HepG2 (cell line): ENCODE results near the gene MAGT1. TPM values are rescaled to one million over a fixed set of nuclear protein-coding genes. Genes with fewer than 3 reads are reported as not detected.

Experiments
- CBX2 ChIP-seq, 2 experiments: fragments of 200-600 bp in 1 of 2; sonication (generic); formaldehyde crosslinking in 1 of 2; IDR thresholded peaks; 2 replicates each; pipeline versions ENCODE4 v1.7.0 to v1.8.1; 2018 to 2022; ENCODE audit warnings: low read depth in 2 of 2, low read length in 1 of 2, mild to moderate bottlenecking in 1 of 2, missing genetic modification reagents in 1 of 2
- CBX5 ChIP-seq: sonication (generic); formaldehyde crosslinking; IDR thresholded peaks from 2 replicates; pipeline ENCODE4 v1.4.0; 2020; ENCODE audit warnings: missing genetic modification reagents, borderline replicate concordance
- CHD2 ChIP-seq: IDR thresholded peaks from 2 replicates; pipeline ENCODE4 v1.6.1; 2011; ENCODE audit warnings: low read depth, low read length, improper control_type of control experiment
- CREM ChIP-seq, 2 experiments: sonication (generic) in 1 of 2; formaldehyde crosslinking in 1 of 2; IDR thresholded peaks; 2 replicates each; pipeline versions ENCODE4 v1.4.0 to v1.6.1; 2016 to 2020; ENCODE audit warnings: antibody characterized with exemption in 1 of 2, mild to moderate bottlenecking in 1 of 2, missing genetic modification reagents in 1 of 2
- ELF3 ChIP-seq: IDR thresholded peaks from 2 replicates; pipeline ENCODE4 v1.6.1; 2016; ENCODE audit warnings: missing genetic modification reagents, missing compliant biosample characterization
- HIVEP1 ChIP-seq: sonication (generic); formaldehyde crosslinking; IDR thresholded peaks from 2 replicates; pipeline ENCODE4 v1.4.0; 2020; ENCODE audit warnings: mild to moderate bottlenecking, missing genetic modification reagents
- HNRNPLL ChIP-seq: fragments of 200-400 bp; formaldehyde crosslinking; IDR thresholded peaks from 2 replicates; pipeline ENCODE4 v1.6.1; 2017; ENCODE audit warnings: mild to moderate bottlenecking, low read depth, low read length; ENCODE audit not compliant: poor library complexity, severe bottlenecking
- IRX3 ChIP-seq: sonication (generic); formaldehyde crosslinking; IDR thresholded peaks from 2 replicates; pipeline ENCODE4 v1.8.1; 2023; ENCODE audit warnings: mild to moderate bottlenecking, low read depth, missing genetic modification reagents, borderline replicate concordance
- KDM2A ChIP-seq: sonication (generic); formaldehyde crosslinking; IDR thresholded peaks from 2 replicates; pipeline ENCODE4 v1.4.0; 2020; ENCODE audit warnings: low read depth, missing genetic modification reagents, borderline replicate concordance
- KLF13 ChIP-seq: sonication (generic); formaldehyde crosslinking; IDR thresholded peaks from 2 replicates; pipeline ENCODE4 v1.4.0; 2020; ENCODE audit warnings: mild to moderate bottlenecking, missing genetic modification reagents
- KLF6 ChIP-seq: IDR thresholded peaks from 2 replicates; pipeline ENCODE4 v1.8.0; 2016; ENCODE audit warnings: missing biosample characterization, missing genetic modification reagents
- MBD4 ChIP-seq: IDR thresholded peaks from 2 replicates; pipeline ENCODE4 v1.6.1; 2012; ENCODE audit warnings: low read length, inconsistent platforms, borderline replicate concordance
- PCBP1 ChIP-seq: fragments of 200-400 bp; formaldehyde crosslinking; IDR thresholded peaks from 2 replicates; pipeline ENCODE4 v1.6.1; 2017; ENCODE audit warnings: mild to moderate bottlenecking, low read depth, low read length, borderline replicate concordance
- PHF20 ChIP-seq: sonication (generic); formaldehyde crosslinking; IDR thresholded peaks from 2 replicates; pipeline ENCODE4 v1.5.0; 2020; ENCODE audit warnings: mild to moderate bottlenecking, missing genetic modification reagents
- POLR2AphosphoS5 ChIP-seq: IDR thresholded peaks from 2 replicates; pipeline ENCODE4 v1.6.1; 2012; ENCODE audit warnings: low read depth, low read length
- RBM22 ChIP-seq: fragments of 200-400 bp; formaldehyde crosslinking; optimal IDR thresholded peaks from 2 replicates; pipeline ENCODE3; 2017; ENCODE audit warnings: mild to moderate bottlenecking, low read length, moderate library complexity
- TAF1 ChIP-seq: sonication (generic); formaldehyde crosslinking; IDR thresholded peaks from 2 replicates; pipeline ENCODE4 v1.4.0; 2020; ENCODE audit warnings: missing genetic modification reagents
- THAP11 ChIP-seq: IDR thresholded peaks from 2 replicates; pipeline ENCODE4 v1.6.1; 2016; ENCODE audit warnings: missing biosample characterization, missing genetic modification reagents
- ZBTB3 ChIP-seq: sonication (generic); formaldehyde crosslinking; IDR thresholded peaks from 2 replicates; pipeline ENCODE4 v1.4.0; 2020; ENCODE audit warnings: low read depth, mild to moderate bottlenecking, moderate library complexity, missing genetic modification reagents, borderline replicate concordance
- ZFX ChIP-seq: sonication (generic); formaldehyde crosslinking; IDR thresholded peaks from 2 replicates; pipeline ENCODE4 v1.4.0; 2020; ENCODE audit warnings: mild to moderate bottlenecking, low read depth, missing genetic modification reagents, moderate library complexity
- ZNF326 ChIP-seq: sonication (generic); formaldehyde crosslinking; IDR thresholded peaks from 2 replicates; pipeline ENCODE4 v1.4.0; 2020; ENCODE audit warnings: missing genetic modification reagents, borderline replicate concordance
- ZNF431 ChIP-seq: sonication (generic); formaldehyde crosslinking; IDR thresholded peaks from 2 replicates; pipeline ENCODE4 v1.9.0; 2022; ENCODE audit warnings: missing genetic modification reagents, low read depth, mild to moderate bottlenecking, borderline replicate concordance
- ZNF496 ChIP-seq: sonication (generic); formaldehyde crosslinking; IDR thresholded peaks from 2 replicates; pipeline ENCODE4 v1.8.1; 2023; ENCODE audit warnings: mild to moderate bottlenecking, moderate library complexity, missing genetic modification reagents; ENCODE audit not compliant: insufficient replicate concordance
- ZNF737 ChIP-seq: sonication (generic); formaldehyde crosslinking; IDR thresholded peaks from 2 replicates; pipeline ENCODE4 v1.5.0; 2020; ENCODE audit warnings: missing genetic modification reagents, mild to moderate bottlenecking, borderline replicate concordance
- polyA plus RNA-seq, 8 experiments: library from polyadenylated mRNA; depleted of rRNA in 3 of 8; stranded (reverse) in 7 of 8; unstranded in 1 of 8; fragments of >200 nt; fragmentation: Illumina TruSeq in 4 of 8; extraction: Trizol in 4 of 8; gene quantifications; 2 replicates each; pipeline versions ENCODE4 v1.2.1 to v1.2.3, GENCODE V29; 2011 to 2016; ENCODE audit warnings: low read depth in 4 of 8, missing spikeins in 1 of 8, mixed read lengths in 1 of 8; ENCODE audit not compliant: insufficient read depth in 1 of 8
- total RNA-seq, 5 experiments: library from RNA; depleted of rRNA; stranded (reverse); fragments of >200 nt; fragmentation: Illumina TruSeq; extraction: Trizol; gene quantifications; 2 replicates each; pipeline ENCODE4 v1.2.3, GENCODE V29; 2016; ENCODE audit warnings: low read depth in 1 of 5
- TF ChIP-seq, protein P1 (sequence below): sonication (generic); formaldehyde crosslinking; IDR thresholded peaks from 2 replicates; pipeline ENCODE4 v1.4.0; 2020; ENCODE audit warnings: mild to moderate bottlenecking, missing genetic modification reagents
- TF ChIP-seq, protein P2 (sequence below): sonication (generic); formaldehyde crosslinking; IDR thresholded peaks from 2 replicates; pipeline ENCODE4 v1.5.0; 2020; ENCODE audit warnings: missing genetic modification reagents
- TF ChIP-seq, protein P3 (sequence below): sonication (generic); formaldehyde crosslinking; IDR thresholded peaks from 2 replicates; pipeline ENCODE4 v1.4.0; 2020; ENCODE audit warnings: missing genetic modification reagents
- TF ChIP-seq, protein P4 (sequence below): sonication (generic); formaldehyde crosslinking; IDR thresholded peaks from 2 replicates; pipeline ENCODE4 v1.5.0; 2020; ENCODE audit warnings: missing genetic modification reagents, mild to moderate bottlenecking, borderline replicate concordance

Gene MAGT1
- total and polyA plus RNA-seq, 2 of the 13 experiments (the other 11 are each of a cell fraction or from before 2014, with no cell fraction given) = 38.0 to 75.0 TPM

DNA sequence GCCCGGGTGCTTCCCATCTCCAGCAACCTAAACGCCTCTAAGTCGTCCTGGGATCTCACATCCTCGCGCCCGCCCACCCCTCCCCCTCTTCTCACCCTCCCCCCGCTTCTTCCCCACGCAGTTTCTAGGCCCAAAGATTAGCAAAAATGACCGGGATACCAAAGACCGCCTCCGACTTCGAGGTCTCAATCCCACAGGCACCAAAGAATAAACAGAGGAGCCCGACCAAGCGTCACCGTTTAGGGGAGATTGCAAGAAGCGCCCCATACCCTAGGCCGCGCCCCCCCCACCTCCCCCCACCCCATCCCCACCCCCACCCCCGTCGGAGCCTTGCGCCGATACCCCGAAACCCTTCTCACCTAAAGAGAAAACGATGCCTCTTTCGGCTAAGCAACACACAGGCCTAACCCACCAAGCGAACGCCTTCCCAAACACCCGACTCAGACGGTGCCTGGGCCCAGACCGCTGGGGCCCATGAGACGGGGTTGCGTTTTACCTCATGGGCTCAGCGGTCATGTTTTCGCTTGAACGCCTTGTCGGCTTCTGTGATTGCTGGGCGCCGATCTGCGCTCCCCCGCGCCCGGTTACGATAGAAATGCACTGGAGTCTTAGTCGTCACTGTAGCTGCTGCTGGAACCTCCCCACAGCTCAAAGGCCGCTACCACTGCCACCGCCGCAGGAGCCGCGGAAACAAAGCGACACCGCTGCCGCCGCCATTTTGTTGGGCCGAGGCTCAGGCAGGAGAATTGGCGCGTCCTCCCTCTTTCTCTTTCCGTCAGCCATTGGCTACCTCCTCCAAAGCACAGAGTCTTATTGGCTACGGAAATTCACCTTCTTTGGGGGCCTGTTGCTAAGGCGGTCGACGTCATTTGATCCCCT is 109.5 kb downstream of the MAGT1 start, which contains the start of gene ATRX (continued):
- TF ChIP-seq, protein P1, sequence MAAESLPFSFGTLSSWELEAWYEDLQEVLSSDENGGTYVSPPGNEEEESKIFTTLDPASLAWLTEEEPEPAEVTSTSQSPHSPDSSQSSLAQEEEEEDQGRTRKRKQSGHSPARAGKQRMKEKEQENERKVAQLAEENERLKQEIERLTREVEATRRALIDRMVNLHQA (CRISPR knock-in tag) = no peak
- no peak for TF ChIP-seq ZBTB3 (CRISPR knock-in tag)
- TF ChIP-seq ZFX = peak; percentile 81
- peak; percentile 88 for TF ChIP-seq TAF1 (CRISPR knock-in tag)
- peak; percentile 20; the same call in 1 of the 2 replicates for TF ChIP-seq KDM2A (CRISPR knock-in tag)
- TF ChIP-seq HNRNPLL = peak; percentile 48
- no peak for TF ChIP-seq CBX5 (CRISPR knock-in tag)
- peak; percentile 75 for TF ChIP-seq POLR2AphosphoS5
- no peak for TF ChIP-seq KLF13 (CRISPR knock-in tag)
- TF ChIP-seq, protein P2, sequence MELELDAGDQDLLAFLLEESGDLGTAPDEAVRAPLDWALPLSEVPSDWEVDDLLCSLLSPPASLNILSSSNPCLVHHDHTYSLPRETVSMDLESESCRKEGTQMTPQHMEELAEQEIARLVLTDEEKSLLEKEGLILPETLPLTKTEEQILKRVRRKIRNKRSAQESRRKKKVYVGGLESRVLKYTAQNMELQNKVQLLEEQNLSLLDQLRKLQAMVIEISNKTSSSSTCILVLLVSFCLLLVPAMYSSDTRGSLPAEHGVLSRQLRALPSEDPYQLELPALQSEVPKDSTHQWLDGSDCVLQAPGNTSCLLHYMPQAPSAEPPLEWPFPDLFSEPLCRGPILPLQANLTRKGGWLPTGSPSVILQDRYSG (CRISPR knock-in tag) = no peak
- no peak for TF ChIP-seq ZNF431
- TF ChIP-seq, protein P3, sequence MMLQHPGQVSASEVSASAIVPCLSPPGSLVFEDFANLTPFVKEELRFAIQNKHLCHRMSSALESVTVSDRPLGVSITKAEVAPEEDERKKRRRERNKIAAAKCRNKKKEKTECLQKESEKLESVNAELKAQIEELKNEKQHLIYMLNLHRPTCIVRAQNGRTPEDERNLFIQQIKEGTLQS (CRISPR knock-in tag) = no peak
- no peak for TF ChIP-seq CBX2 (IDR thresholded peaks at IDR 0.05; ENCODE audit: low read depth, low read length)
- TF ChIP-seq CBX2 (CRISPR knock-in tag; IDR thresholded peaks at IDR 0.05; ENCODE audit: low read depth) = no peak
- no peak for TF ChIP-seq ZNF737
- no peak for TF ChIP-seq CHD2
- no peak for TF ChIP-seq KLF6 (CRISPR knock-in tag)
- 0 out of 2 replicates have a peak, but pooled peaks have one; percentile 27 for TF ChIP-seq PCBP1
- no peak for TF ChIP-seq MBD4
- TF ChIP-seq RBM22 = no peak
- TF ChIP-seq, protein P4, sequence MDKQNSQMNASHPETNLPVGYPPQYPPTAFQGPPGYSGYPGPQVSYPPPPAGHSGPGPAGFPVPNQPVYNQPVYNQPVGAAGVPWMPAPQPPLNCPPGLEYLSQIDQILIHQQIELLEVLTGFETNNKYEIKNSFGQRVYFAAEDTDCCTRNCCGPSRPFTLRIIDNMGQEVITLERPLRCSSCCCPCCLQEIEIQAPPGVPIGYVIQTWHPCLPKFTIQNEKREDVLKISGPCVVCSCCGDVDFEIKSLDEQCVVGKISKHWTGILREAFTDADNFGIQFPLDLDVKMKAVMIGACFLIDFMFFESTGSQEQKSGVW (CRISPR knock-in tag) = no peak
- no peak for TF ChIP-seq IRX3
- TF ChIP-seq ZNF496 = no peak
- no peak for TF ChIP-seq ELF3 (CRISPR knock-in tag)
- no peak for TF ChIP-seq THAP11 (CRISPR knock-in tag)
- no peak for TF ChIP-seq ZNF326 (CRISPR knock-in tag)
- peak; percentile 73 for TF ChIP-seq CREM (IDR thresholded peaks at IDR 0.05)
- no peak for TF ChIP-seq CREM (CRISPR knock-in tag; IDR thresholded peaks at IDR 0.05)
- 0 out of 2 replicates have a peak, but pooled peaks have one; percentile 29 for TF ChIP-seq PHF20 (CRISPR knock-in tag)
- no peak for TF ChIP-seq HIVEP1 (CRISPR knock-in tag)
